ENCODE results near the gene LRPPRC.

The LRPPRC gene

GRCh38 chr2:43872151-43872550, 123.6 kb downstream of the LRPPRC start:
- no peak for DNase-seq (ENCODE audit: low read depth in 2 of 2)

DNA sequence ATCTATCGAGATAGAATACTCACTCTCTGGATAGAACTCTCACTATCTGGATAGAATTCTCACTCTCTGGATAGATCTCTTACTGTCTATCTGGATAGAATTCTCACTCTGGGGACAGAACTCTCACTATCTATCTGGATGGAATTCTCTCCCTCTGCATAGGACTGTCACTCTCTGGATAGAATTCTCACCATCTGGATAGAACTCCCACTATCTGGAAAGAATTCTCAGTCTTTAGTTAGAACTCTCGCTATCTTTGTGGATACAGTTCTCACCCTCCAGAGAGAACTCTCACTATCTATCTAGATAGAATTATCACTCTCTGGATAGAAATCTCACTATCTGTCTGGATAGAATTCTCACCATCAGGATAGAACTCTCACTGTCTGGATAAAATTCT, 140.5 kb downstream of the LRPPRC start:
- no peak for DNase-seq (ENCODE audit: low read depth in 2 of 2)

GRCh38 chr2:43854671-43855070, 141.1 kb downstream of the LRPPRC start:
- no peak for DNase-seq (ENCODE audit: low read depth in 2 of 2)

DNA sequence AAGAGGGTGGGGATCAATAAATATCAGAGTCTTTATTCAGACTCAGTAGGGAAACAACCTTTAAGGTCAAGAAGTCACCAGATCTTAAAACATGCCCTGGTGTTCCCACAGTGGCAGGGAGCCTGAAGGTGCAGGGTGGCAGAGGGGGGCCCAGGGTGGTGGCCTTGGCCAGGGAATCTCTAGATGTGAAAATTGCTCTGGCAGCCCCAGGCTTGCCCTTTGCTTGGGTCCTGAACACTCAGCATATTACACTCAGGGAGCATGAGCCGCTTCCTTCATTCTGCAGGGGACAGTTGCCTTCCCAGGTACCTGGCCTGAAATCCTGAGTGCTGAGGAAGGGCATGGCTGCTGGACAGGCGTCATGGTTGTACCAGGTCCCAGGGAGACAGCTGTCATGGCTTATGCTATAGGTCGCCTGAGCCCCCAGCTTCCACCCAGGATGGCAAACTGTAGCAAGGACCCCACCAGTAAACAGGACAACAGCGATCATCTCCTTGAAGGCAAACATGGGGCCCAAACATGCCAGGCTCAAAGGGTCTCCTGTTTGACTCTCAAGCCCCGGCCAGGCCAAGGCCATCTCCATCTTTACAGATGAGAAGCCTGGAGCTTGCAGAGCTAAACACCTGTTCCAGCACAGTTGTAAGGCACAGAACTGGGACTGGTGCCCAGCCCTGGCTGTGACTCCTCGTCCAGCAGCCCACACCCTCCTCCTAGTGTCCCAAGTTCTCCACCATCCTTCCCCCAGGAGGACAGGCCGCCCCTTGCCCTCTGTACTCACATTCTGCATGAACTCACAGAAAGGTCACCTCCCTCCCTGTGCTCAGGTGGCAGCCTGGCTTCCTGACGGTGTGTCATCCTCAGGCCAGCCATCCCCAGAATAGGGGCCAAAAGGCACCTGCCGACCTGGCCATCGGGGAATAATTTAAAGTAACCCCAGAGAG, 142.4 kb downstream of the LRPPRC start:
- no peak for DNase-seq (ENCODE audit: low read depth in 2 of 2)

- DNase-seq (ENCODE audit: low read depth in 2 of 2), result no peak
These were observed 143.5 kb downstream of the LRPPRC start for GRCh38 chr2:43852196-43852730.

GRCh38 chr2:43851011-43851980, 144.5 kb downstream of the LRPPRC start:
- no peak for DNase-seq (ENCODE audit: low read depth in 2 of 2)

- DNase-seq (ENCODE audit: low read depth in 2 of 2), result no peak
These were observed 147.6 kb downstream of the LRPPRC start for GRCh38 chr2:43848214-43848613.

DNA sequence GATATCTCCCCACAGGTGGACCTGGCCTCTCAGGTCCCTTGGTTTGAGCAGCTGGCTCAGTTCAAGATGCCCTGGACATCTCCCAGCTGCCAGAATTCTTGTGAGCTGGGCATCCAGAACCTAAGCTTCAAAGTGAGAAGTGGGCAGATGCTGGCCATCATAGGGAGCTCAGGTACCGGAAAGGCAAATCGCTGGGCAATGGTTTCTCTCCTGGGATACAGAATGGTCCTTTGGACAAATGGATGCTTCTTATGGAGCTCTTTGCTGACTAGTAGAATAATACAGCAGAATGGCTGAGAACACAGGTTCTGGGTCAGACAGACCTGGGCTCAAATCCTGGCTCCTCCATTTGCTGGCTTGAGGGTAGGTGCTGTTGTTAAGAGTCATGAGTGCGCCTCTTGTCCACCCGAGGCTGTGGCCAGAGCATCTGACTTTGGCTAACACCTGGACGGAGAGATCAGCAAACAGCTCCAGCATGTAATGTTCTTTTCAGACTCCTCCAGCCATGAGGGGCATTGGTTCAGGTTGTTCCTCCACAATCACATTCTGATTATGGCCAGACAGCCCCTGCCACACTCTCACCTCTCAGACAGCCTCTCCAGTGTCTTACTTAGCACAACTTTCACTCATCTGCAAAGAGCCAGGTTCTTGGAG, 149.5 kb downstream of the LRPPRC start:
- DNase-seq (ENCODE audit: low read depth in 2 of 2), result no peak

DNA sequence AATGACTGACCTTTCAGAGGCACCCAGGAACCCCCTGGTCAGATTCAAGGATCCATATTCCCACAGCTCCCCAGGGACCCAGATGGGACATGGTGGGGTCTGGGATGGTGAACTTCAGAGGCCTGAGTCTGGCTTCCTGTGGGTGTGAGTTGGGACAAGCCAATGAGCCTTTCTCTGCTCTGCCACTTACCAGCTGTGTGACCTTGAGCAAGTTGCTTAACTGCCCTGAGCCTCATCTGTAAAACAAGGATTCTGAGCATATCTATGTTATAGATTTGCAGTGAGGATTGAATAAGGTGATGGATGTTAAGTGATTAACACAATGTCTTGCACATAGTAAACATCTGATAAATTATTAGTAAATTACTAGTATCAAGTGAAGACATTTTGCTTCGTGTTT, 150.6 kb downstream of the LRPPRC start:
- DNase-seq (ENCODE audit: low read depth in 2 of 2), result no peak

DNA sequence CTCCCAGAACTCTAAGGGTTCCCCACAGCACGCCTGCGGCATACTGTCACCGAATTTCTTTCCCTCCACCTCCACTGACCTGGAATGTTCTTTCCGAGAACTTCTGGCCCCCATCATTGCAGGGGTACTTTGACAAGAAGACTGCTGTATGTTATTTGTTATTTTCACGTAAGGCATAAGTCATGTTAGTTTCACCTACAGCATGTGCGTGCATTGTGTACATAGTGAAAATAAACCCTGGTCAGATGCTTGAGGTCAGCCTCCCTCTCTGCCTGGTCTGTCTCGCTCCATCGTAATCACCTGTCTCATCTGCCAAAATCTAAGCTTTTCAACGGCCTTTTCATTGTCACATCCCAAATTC, 152.9 kb downstream of the LRPPRC start:
- no peak for DNase-seq (ENCODE audit: low read depth in 2 of 2)

DNA sequence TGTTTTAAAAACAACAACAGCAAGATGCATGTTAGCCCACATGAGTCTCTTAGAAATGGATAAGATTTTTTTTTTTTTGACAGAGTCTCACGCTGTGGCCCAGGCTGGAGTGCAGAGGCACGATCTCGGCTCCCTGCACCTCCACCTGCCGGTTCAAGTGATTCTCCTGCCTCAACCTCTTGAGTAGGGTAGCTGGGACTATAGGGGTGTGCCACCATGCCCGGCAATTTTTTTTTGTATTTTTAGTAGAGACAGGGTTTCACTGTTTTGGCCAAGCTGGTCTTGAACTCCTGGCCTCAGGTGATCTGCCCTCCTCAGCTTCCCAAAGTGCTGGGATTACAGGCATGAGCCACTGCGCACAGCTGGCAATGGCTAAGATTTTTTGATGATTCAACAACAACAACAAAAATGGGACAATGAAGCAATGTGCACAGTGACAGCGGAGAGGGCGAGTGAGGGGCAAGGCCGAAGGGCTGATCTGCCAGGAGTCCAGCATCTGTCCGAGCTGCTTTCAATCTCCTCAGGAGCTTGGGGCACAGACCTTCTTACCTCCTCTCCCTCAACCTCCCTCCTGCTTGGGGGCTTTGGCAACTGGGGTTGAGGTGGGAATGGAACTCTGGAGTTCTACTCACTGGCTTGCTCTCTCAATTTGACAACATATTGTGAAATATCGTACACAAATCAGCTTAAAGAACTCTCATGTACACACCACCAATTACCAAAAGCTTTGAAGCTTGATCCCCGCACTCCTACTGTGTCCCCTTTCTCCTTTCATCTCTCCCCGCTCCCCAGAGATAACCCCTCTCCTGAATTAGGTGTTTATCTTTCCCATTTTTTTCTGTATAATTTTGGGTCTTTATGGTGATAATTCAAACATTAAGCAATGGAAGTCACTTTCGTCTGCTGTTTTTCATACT, 153.6 kb downstream of the LRPPRC start:
- DNase-seq (ENCODE audit: low read depth in 2 of 2), result no peak

- no peak for DNase-seq (ENCODE audit: low read depth in 2 of 2)
These were observed 154.8 kb downstream of the LRPPRC start for GRCh38 chr2:43840965-43841364.

GRCh38 chr2:43839776-43840564, 155.8 kb downstream of the LRPPRC start:
- no peak for DNase-seq (ENCODE audit: low read depth in 2 of 2)

- no peak for DNase-seq (ENCODE audit: low read depth in 2 of 2)
These were observed 157.1 kb downstream of the LRPPRC start, which contains the start of the genes ABCG5 and ABCG8 for GRCh38 chr2:43838560-43839267. Gene ABCG5, minus strand, starts transcription at chr2:43838839. Its CDS starts 160 bp downstream, at chr2:43838679. Gene ABCG8, plus strand, starts transcription at chr2:43838971. Its CDS starts 83 bp downstream, at chr2:43839054.

DNA sequence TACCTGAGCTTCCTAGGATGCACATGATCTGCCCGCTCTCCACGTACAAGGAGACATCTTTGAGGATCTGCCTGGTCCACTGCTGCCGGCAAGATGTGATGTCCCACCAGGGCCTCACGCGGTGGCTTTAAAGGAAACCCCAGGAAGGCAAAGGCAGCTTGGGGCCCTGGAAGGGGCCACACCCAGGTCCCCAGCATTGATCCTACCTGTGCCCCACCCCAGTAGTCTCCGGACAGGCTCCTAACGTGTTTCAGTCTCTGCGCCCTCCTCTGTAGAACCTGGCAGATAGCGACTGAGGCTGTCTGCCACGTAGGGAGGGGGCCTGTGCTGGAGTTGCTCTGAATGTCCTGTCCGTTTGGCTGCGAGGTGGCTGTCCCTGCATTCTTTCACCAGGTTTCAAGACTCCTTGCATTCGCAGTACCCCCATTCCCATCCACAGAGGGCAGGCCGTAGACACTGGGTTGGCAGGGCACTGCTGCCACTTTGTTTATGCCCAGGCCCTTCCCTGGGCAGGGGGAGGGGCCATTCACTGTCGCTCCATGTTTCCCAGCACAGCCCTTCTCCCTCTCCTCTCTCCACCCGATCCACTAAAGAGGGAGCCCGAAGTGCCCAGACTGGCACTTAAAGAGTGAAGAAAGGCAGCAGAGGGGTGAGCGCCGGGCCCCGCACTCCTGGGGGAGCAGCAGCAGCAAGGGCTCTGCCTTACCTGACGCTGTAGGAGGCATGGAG, 157.8 kb downstream of the LRPPRC start:
- no peak for DNase-seq (ENCODE audit: low read depth in 2 of 2)

- no peak for DNase-seq (ENCODE audit: low read depth in 2 of 2)
These were observed 158.8 kb downstream of the LRPPRC start for GRCh38 chr2:43837033-43837432.
